Smooth muscle cell of trachea (primary cell): ENCODE results near the gene ATP13A3. TPM values are rescaled to one million over a fixed set of nuclear protein-coding genes. Genes with fewer than 3 reads are reported as not detected.

Experiments used
- total RNA-seq: library from RNA; depleted of rRNA; stranded (reverse); fragments of >200 nt; gene quantifications from 2 replicates; pipeline ENCODE4 v1.2.1, GENCODE V29; 2014

Gene ATP13A3
- total RNA-seq, result 292 and 419 TPM in 2 replicates

DNA sequence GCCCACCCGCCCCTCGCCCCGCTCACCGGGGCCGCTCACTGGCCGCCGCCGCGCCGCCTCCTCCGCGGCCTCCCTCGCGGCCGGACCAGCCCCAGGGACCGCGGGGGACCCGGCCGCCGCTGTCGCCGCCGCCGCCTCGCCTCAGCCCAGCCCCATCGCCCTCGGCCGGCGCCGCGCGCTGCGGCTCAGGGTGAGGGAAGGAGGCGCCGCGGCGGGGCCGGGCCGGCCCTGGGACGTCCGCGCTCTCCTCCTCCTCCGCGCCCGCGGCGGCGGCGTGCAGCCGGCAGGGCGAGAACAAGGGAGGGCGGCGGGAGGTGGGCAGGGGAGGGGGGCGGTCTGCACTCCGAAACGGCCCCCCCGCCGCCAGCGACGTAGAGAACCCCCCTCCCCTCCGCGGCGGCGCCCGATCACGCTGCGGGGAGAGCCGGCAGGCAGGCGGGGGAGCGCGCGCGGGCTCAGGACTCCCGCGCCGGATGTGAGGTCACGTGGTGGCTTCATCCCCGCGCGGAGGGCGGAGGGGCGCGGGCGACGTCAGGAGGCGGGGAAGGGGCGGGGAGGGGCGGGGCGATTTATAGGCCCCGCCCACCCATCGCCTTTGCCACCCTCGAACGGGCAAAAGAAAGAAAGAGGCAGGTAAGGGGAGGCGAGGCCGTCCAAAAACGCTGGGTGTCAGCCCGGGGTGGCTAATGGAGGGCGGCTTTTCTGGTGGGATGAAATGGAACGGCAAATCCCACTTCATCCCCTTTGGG, at the start of gene ATP13A3:
Gene ATP13A3 (minus strand): TSS at position 463 of the 749 bp plus-strand sequence. CDS start 24,812 bp downstream, outside the sequence.

DNA sequence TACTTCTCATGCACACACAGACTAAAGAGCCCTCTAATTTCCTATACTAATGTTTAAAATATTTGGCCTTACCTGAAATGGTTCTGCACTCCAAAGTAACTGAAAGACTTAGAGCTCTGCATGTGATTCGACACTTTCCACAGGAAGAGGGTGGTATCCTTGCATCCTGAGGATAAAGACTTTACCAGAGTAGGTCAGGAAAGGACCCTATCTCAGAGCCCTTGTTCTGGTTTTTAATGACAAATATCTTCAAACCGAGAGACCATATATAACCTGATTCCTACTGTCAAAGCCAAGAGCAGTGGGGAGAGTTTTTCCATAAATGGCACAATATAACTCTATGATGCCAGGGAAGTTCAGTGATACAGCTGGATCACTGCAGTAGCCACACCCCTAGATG, 87.6 kb downstream of the ATP13A3 start, which contains the start of gene GP5:
Gene GP5 (minus strand): TSS at position 101 of the 400 bp plus-strand sequence. CDS start 984 bp downstream, outside the sequence.

DNA sequence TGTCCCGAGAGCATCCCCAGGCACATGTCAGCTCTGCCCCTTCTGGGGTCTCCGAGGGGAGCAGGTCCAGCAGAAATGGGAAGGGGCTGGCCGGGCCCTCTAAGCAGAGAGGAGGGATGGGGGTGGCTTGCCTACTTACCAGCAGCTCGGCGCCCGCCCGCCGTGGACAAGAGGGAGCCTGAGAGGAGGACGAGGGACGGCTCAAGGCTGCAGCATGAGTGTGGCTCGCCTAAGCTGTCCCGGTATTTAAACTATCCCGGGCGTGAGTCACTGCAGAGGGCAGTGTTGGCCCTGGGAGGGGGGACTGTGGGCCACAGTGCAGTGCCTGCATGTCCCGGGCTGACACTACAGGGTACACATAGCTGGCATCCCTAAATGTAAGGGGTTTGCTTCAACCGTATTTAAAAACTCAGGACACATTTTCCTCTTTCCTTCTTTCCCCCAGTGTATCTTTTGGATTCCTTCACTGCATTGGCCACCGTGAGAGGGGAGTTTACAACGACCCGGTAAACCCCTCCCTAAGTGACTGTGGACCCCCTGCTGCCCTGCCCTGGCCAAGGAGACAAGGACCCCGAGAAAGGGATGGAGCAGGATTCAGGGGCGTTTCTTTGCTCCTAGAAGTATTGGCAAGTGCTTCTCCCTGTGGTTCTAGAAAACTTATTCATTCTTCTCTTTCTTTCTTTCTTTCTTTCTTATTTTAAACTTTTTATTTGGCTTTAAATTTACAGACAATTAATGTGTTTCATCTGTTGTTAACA, 117.1 kb downstream of the ATP13A3 start, which contains the start of gene LRRC15:
Gene LRRC15 (minus strand): TSS at position 222 of the 758 bp plus-strand sequence. CDS start 8,700 bp downstream, outside the sequence.

Other genes starting within 250 kb of the ATP13A3 start
- gene CPN2, start 135.7 kb downstream of the ATP13A3 start, total RNA-seq, result not detected in 2 replicates
- 0.73 and 1.7 TPM in 2 replicates for gene LRRC15, start 117.3 kb downstream of the ATP13A3 start, total RNA-seq
- 0.17 TPM in 1 of 2 replicates, not detected in the other for gene GP5, start 87.7 kb downstream of the ATP13A3 start, total RNA-seq
- gene TMEM44, start 146.4 kb upstream of the ATP13A3 start, total RNA-seq, result 13.8 and 15.7 TPM in 2 replicates
- gene LSG1, start 185.2 kb upstream of the ATP13A3 start, total RNA-seq, result 22.0 and 32.3 TPM in 2 replicates
- 13.1 and 25.8 TPM in 2 replicates for gene FAM43A, start 198.9 kb upstream of the ATP13A3 start, total RNA-seq